KMS-11 (cell line): ENCODE data around the gene PCNX3.

Experiments used
- H2AFZ ChIP-seq: fragments of 200-600 bp; sonication (generic); 2 replicates; pipeline ENCODE4 v1.6.1; 2016; ENCODE audit warnings: antibody characterized with exemption, mixed run types, low read depth
- H3K27ac ChIP-seq: fragments of 200-600 bp; sonication (generic); 2 replicates; pipeline ENCODE4 v1.6.1; 2016; ENCODE audit warnings: mild to moderate bottlenecking, mixed run types
- H3K27me3 ChIP-seq: fragments of 200-600 bp; sonication (generic); 2 replicates; pipeline ENCODE4 v1.6.1; 2017; ENCODE audit warnings: mild to moderate bottlenecking, low read depth, mixed run types, moderate library complexity; ENCODE audit not compliant: insufficient read depth
- H3K36me3 ChIP-seq: fragments of 200-600 bp; sonication (generic); 2 replicates; pipeline ENCODE4 v1.6.1; 2017; ENCODE audit warnings: mild to moderate bottlenecking, mixed run types; ENCODE audit not compliant: insufficient read depth
- H3K4me1 ChIP-seq: fragments of 200-600 bp; sonication (generic); 2 replicates; pipeline ENCODE4 v1.6.1; 2016; ENCODE audit warnings: mild to moderate bottlenecking, low read depth, mixed run types; ENCODE audit not compliant: poor library complexity, severe bottlenecking
- H3K4me2 ChIP-seq: fragments of 200-600 bp; sonication (generic); 2 replicates; pipeline ENCODE4 v1.7.0; 2016; ENCODE audit warnings: mild to moderate bottlenecking, mixed run types
- H3K4me3 ChIP-seq: fragments of 200-600 bp; sonication (generic); IDR thresholded peaks from 2 replicates; pipeline ENCODE4 v1.6.1; 2017; ENCODE audit warnings: low read depth, low read length, mixed read lengths; ENCODE audit not compliant: insufficient read depth
- H3K79me2 ChIP-seq: fragments of 200-600 bp; sonication (generic); 2 replicates; pipeline ENCODE4 v1.6.1; 2016; ENCODE audit warnings: low read depth, mixed run types; ENCODE audit not compliant: insufficient read depth
- H3K9ac ChIP-seq: fragments of 200-600 bp; sonication (generic); 2 replicates; pipeline ENCODE4 v1.6.1; 2016; ENCODE audit warnings: mild to moderate bottlenecking, mixed run types
- H4K20me1 ChIP-seq: fragments of 200-600 bp; sonication (generic); 2 replicates; pipeline ENCODE4 v1.6.1; 2016; ENCODE audit warnings: mild to moderate bottlenecking, mixed run types; ENCODE audit not compliant: insufficient read depth
- TF ChIP-seq, protein P1 (sequence below): fragments of 200-600 bp; sonication (generic); conservative IDR thresholded peaks from 2 replicates; pipeline ENCODE4 v1.6.1; 2017; ENCODE audit warnings: low read depth, mild to moderate bottlenecking, antibody characterized with exemption, low read length, moderate library complexity, mixed read lengths

The PCNX3 gene

DNA sequence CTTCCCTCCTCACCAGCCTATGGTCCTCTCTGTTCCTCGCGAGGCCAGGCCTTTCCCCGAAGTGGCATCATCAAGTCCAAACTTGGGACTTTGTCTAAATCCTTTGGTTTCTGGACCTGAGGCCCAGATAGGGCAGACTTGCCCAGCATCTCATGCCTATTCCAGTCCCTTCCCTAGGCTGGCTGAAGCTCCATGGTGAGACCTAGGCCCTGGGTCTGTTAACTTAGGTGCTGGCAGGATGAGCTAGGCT, 35.7 kb downstream of the PCNX3 start:
- no peaks in the 10 kb centered on the region for H4K20me1 ChIP-seq
- no peak overlapping the region for H2AFZ ChIP-seq
- H3K36me3 ChIP-seq, result no peaks in the 10 kb centered on the region
- H3K9ac ChIP-seq, result no peak overlapping the region
- no peak overlapping the region for H3K4me2 ChIP-seq
- H3K4me3 ChIP-seq, result no peak overlapping the region
- no peaks in the 10 kb centered on the region for H3K27me3 ChIP-seq
- no peak overlapping the region for H3K27ac ChIP-seq
- TF ChIP-seq, protein P1, sequence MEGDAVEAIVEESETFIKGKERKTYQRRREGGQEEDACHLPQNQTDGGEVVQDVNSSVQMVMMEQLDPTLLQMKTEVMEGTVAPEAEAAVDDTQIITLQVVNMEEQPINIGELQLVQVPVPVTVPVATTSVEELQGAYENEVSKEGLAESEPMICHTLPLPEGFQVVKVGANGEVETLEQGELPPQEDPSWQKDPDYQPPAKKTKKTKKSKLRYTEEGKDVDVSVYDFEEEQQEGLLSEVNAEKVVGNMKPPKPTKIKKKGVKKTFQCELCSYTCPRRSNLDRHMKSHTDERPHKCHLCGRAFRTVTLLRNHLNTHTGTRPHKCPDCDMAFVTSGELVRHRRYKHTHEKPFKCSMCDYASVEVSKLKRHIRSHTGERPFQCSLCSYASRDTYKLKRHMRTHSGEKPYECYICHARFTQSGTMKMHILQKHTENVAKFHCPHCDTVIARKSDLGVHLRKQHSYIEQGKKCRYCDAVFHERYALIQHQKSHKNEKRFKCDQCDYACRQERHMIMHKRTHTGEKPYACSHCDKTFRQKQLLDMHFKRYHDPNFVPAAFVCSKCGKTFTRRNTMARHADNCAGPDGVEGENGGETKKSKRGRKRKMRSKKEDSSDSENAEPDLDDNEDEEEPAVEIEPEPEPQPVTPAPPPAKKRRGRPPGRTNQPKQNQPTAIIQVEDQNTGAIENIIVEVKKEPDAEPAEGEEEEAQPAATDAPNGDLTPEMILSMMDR, result no peak
- H3K4me1 ChIP-seq, result peaks cover 19% of the 10 kb centered on the region
- no peaks in the 10 kb centered on the region for H3K79me2 ChIP-seq

DNA sequence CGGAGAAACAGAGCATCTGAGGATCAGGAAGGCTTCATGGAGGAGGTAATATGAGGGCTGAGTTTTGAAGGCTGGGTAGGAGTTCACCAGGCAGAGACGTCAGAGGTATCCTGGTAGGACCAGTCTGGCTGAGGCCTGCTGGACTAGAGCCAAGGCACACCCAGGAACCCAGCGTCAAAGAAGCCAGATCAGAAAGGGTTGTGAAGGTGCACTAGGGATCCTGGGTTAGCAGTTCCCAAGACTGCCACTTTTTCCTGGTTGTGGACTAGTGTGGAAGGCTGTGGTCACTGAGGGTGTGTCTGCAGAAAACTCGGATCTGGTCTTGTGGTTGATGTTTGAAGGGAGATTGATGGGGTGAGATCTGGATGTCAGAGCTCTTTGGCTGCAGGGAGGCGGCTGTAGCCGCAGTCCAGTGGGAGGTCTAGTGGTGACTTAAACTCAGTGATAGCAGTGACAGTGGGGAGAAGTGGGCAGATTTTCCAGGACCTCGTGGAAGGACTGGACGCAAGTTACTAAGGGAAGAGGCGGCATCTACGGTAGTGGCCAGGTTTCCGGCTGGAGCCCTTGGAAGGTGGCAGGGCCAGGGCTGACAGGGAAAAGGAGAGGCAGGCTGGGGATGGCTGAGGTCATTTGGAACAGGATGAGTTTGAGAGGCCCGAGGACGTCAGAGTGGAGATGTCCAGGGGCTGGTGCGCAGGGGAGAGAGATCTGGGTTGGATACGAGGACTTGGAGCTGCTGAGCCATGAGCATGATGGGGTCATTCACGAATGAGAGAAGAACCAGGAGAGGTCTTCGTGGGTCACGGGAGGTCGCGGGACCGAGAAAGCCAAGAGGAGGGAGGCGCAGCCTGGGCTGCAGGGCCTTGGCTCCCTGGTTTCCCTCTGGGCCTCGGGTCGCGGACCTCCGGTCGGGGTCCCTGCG, 36.3 kb downstream of the PCNX3 start:
- TF ChIP-seq, protein P1, result no peak
- no peak overlapping the region for H3K9ac ChIP-seq
- H3K27me3 ChIP-seq, result no peaks in the 10 kb centered on the region
- H3K4me2 ChIP-seq, result peak overlapping the region; percentile 83
- no peak overlapping the region for H3K4me3 ChIP-seq
- no peak overlapping the region for H3K27ac ChIP-seq
- H2AFZ ChIP-seq, result peak overlapping the region; percentile 72
- peaks cover 19% of the 10 kb centered on the region for H3K4me1 ChIP-seq
- no peaks in the 10 kb centered on the region for H3K36me3 ChIP-seq
- no peaks in the 10 kb centered on the region for H3K79me2 ChIP-seq
- no peaks in the 10 kb centered on the region for H4K20me1 ChIP-seq

GRCh38 chr11:65652511-65653228, 37.1 kb downstream of the PCNX3 start:
- no peaks in the 10 kb centered on the region for H4K20me1 ChIP-seq
- no peak overlapping the region for H3K4me3 ChIP-seq
- H3K27me3 ChIP-seq, result no peaks in the 10 kb centered on the region
- H3K4me1 ChIP-seq, result peaks cover 19% of the 10 kb centered on the region
- H3K4me2 ChIP-seq, result peak overlapping the region; percentile 83
- H3K27ac ChIP-seq, result peak overlapping the region; percentile 70
- H2AFZ ChIP-seq, result peak overlapping the region; percentile 72
- H3K79me2 ChIP-seq, result no peaks in the 10 kb centered on the region
- no peaks in the 10 kb centered on the region for H3K36me3 ChIP-seq
- H3K9ac ChIP-seq, result peak overlapping the region; percentile 53; the same call in 1 of the 2 replicates
- TF ChIP-seq, protein P1, result no peak

- Histone ChIP-seq H4K20me1 (no peaks in the 10 kb centered on the region), H3K79me2 (no peaks in the 10 kb centered on the region), H3K4me1 (peaks cover 19% of the 10 kb centered on the region), H2AFZ (no peak overlapping the region), H3K4me2 (peak overlapping the region; percentile 83), H3K9ac (no peak overlapping the region), H3K27me3 (no peaks in the 10 kb centered on the region), H3K36me3 (0 out of 2 replicates have a peak, but pooled peaks cover under 1% of the 10 kb centered on the region), H3K27ac (peak overlapping the region; percentile 70), H3K4me3 (no peak overlapping the region)
- TF ChIP-seq, protein P1, result no peak
Observed at GRCh38 chr11:65653229-65654225, 38.0 kb downstream of the PCNX3 start.
